GM23338 (cell line): ENCODE data around the gene LONRF2. TPM values are rescaled to one million over a fixed set of nuclear protein-coding genes. Genes with fewer than 3 reads are reported as not detected.

Experiments used
- ATAC-seq: fragments of 200-7000 bp; cut with Tn5 transposase; 3 replicates; pipeline ENCODE4 v1.9.1; 2020
- DNase-seq: peaks from one replicate; pipeline ENCODE4 v3.0.0-alpha.2; 2015; ENCODE audit warnings: low spot score
- H2AFZ ChIP-seq: fragments of 200-600 bp; sonication (generic); 2 replicates; pipeline ENCODE4 v1.8.0; 2016; ENCODE audit warnings: antibody characterized with exemption, mild to moderate bottlenecking, moderate library complexity
- H3F3A ChIP-seq: fragments of 200-600 bp; sonication (generic); replicated peaks from 2 replicates; pipeline ENCODE4 v1.8.0; 2017; ENCODE audit warnings: antibody characterized with exemption, mixed run types, low read depth
- H3K27ac ChIP-seq: fragments of 200-600 bp; sonication (generic); 2 replicates; pipeline ENCODE4 v1.6.1; 2016; ENCODE audit warnings: low read depth
- H3K27me3 ChIP-seq: fragments of 200-600 bp; sonication (generic); 2 replicates; pipeline ENCODE4 v1.8.0; 2016; ENCODE audit warnings: mild to moderate bottlenecking, mixed run types, moderate library complexity; ENCODE audit not compliant: insufficient read depth
- H3K36me3 ChIP-seq: fragments of 200-600 bp; sonication (generic); 2 replicates; pipeline ENCODE4 v1.8.0; 2016; ENCODE audit warnings: mild to moderate bottlenecking; ENCODE audit not compliant: insufficient read depth
- H3K4me1 ChIP-seq: fragments of 200-600 bp; sonication (generic); 2 replicates; pipeline ENCODE4 v1.8.0; 2016; ENCODE audit warnings: mild to moderate bottlenecking, moderate library complexity; ENCODE audit not compliant: insufficient read depth
- H3K4me2 ChIP-seq: fragments of 200-600 bp; sonication (generic); 2 replicates; pipeline ENCODE4 v1.7.1; 2017; ENCODE audit warnings: mixed run types
- H3K4me3 ChIP-seq: fragments of 200-600 bp; sonication (generic); 2 replicates; pipeline ENCODE4 v1.6.1; 2016; ENCODE audit warnings: mixed run types
- H3K79me2 ChIP-seq: fragments of 200-600 bp; sonication (generic); replicated peaks from 2 replicates; pipeline ENCODE4 v1.8.0; 2017; ENCODE audit warnings: mild to moderate bottlenecking; ENCODE audit not compliant: insufficient read depth
- H3K9me2 ChIP-seq: fragments of 200-600 bp; sonication (generic); 2 replicates; pipeline ENCODE4 v1.8.0; 2017; ENCODE audit not compliant: insufficient read depth
- H4K20me1 ChIP-seq: fragments of 200-600 bp; sonication (generic); replicated peaks from 2 replicates; pipeline ENCODE4 v1.8.0; 2017; ENCODE audit warnings: mild to moderate bottlenecking; ENCODE audit not compliant: insufficient read depth
- H3K27ac Mint-ChIP-seq: 2 replicates; pipeline ENCODE4 v1.8.0; 2020; ENCODE audit warnings: inconsistent platforms, mild to moderate bottlenecking, moderate library complexity, mixed read lengths
- H3K27me3 Mint-ChIP-seq: 3 replicates; pipeline ENCODE4 v1.8.0; 2022; ENCODE audit warnings: low read depth, mild to moderate bottlenecking, moderate library complexity, mixed read lengths, inconsistent platforms; ENCODE audit not compliant: insufficient read depth, poor library complexity
- H3K36me3 Mint-ChIP-seq: 3 replicates; pipeline ENCODE4 v1.8.0; 2021; ENCODE audit warnings: low read depth, mild to moderate bottlenecking, inconsistent platforms, moderate library complexity, mixed read lengths
- H3K4me1 Mint-ChIP-seq: 3 replicates; pipeline ENCODE4 v1.8.0; 2020; ENCODE audit warnings: mild to moderate bottlenecking, inconsistent platforms, mixed read lengths
- H3K4me3 Mint-ChIP-seq: 3 replicates; pipeline ENCODE4 v1.8.0; 2021; ENCODE audit warnings: moderate library complexity, mild to moderate bottlenecking, inconsistent platforms, mixed read lengths
- H3K9me3 Mint-ChIP-seq: 3 replicates; pipeline ENCODE4 v1.8.0; 2020; ENCODE audit warnings: moderate library complexity, mild to moderate bottlenecking, inconsistent platforms, mixed read lengths
- CREB1 ChIP-seq: fragments of 250-450 bp; sonication (Bioruptor Pico); IDR thresholded peaks from 2 replicates; pipeline ENCODE4 v1.5.0; 2020; ENCODE audit warnings: low read depth, mild to moderate bottlenecking, moderate library complexity
- ETS1 ChIP-seq: IDR thresholded peaks from 2 replicates; pipeline ENCODE4 v1.6.1; 2016; ENCODE audit warnings: antibody characterized with exemption
- EZH2 ChIP-seq: fragments of 200-600 bp; sonication (generic); IDR thresholded peaks from one replicate; pipeline ENCODE4 v1.8.0; 2017; ENCODE audit warnings: antibody characterized with exemption, mild to moderate bottlenecking, low read depth; ENCODE audit not compliant: unreplicated experiment
- EZH2phosphoT487 ChIP-seq: fragments of 200-600 bp; sonication (generic); IDR thresholded peaks from one replicate; pipeline ENCODE4 v1.8.1; 2018; ENCODE audit warnings: antibody characterized with exemption; ENCODE audit not compliant: unreplicated experiment
- JUNB ChIP-seq: IDR thresholded peaks from one replicate; pipeline ENCODE4 v1.6.1; 2016; ENCODE audit warnings: antibody characterized with exemption; ENCODE audit not compliant: unreplicated experiment
- NANOG ChIP-seq: IDR thresholded peaks from 2 replicates; pipeline ENCODE4 v1.6.1; 2016; ENCODE audit warnings: antibody characterized with exemption, borderline replicate concordance
- POLR2AphosphoS5 ChIP-seq: IDR thresholded peaks from 2 replicates; pipeline ENCODE4 v1.6.1; 2016; ENCODE audit warnings: antibody characterized with exemption, low read depth
- STAT1 ChIP-seq: IDR thresholded peaks from one replicate; pipeline ENCODE4 v1.6.1; 2016; ENCODE audit warnings: antibody characterized with exemption; ENCODE audit not compliant: unreplicated experiment
- ZNF114 ChIP-seq: fragments of 250-450 bp; sonication (Bioruptor Pico); IDR thresholded peaks from 2 replicates; pipeline ENCODE4 v1.5.0; 2020; ENCODE audit warnings: mild to moderate bottlenecking, moderate library complexity
- ZNF331 ChIP-seq: fragments of 250-450 bp; sonication (Bioruptor Pico); IDR thresholded peaks from 2 replicates; pipeline ENCODE4 v1.5.0; 2020; ENCODE audit warnings: low read depth, mild to moderate bottlenecking, moderate library complexity
- polyA plus RNA-seq: library from polyadenylated mRNA; unstranded; fragments of >200 nt; fragmentation: Nextera tagmentation; extraction: Ambion mirVana; gene quantifications from 2 replicates; pipeline ENCODE4 v1.2.1, GENCODE V29; 2016
- total RNA-seq: library from RNA; depleted of rRNA; stranded (reverse); fragments of >200 nt; shearing (Covaris generic); gene quantifications from 2 replicates; pipeline ENCODE4 v1.2.3, GENCODE V29; 2014
- TF ChIP-seq, protein P1 (sequence below): IDR thresholded peaks from one replicate; pipeline ENCODE4 v1.6.1; 2018; ENCODE audit warnings: antibody characterized with exemption; ENCODE audit not compliant: unreplicated experiment
- TF ChIP-seq, protein P2 (sequence below): fragments of 250-450 bp; sonication (Bioruptor Pico); IDR thresholded peaks from 2 replicates; pipeline ENCODE4 v1.5.0; 2020; ENCODE audit warnings: mild to moderate bottlenecking, moderate library complexity
- TF ChIP-seq, protein P3 (sequence below), 2 experiments: fragments of 200-600 bp in 1 of 2; sonication (generic) in 1 of 2; conservative IDR thresholded peaks; 2 replicates each; pipeline versions ENCODE4 v1.5.1 to v1.6.1; 2016 to 2017; ENCODE audit warnings: antibody characterized with exemption in 2 of 2, low read depth in 2 of 2, mild to moderate bottlenecking in 2 of 2, moderate library complexity in 1 of 2

LONRF2 gene
- total and polyA plus RNA-seq, 2 experiments from 2014 or later = 0.05 to 0.24 TPM

- Histone ChIP-seq H4K20me1 (no peaks in the 10 kb centered on the region), H3K4me1 (peaks cover 3% of the 10 kb centered on the region), H3K9me2 (peaks cover 7% of the 10 kb centered on the region; the same call in 1 of the 2 replicates), H3K4me3 (no peak overlapping the region), H3F3A (no peaks in the 10 kb centered on the region), H3K4me2 (no peak overlapping the region), H3K36me3 (no peaks in the 10 kb centered on the region), H3K27me3 (no peaks in the 10 kb centered on the region), H3K79me2 (no peaks in the 10 kb centered on the region), H3K27ac (no peak overlapping the region), H2AFZ (no peak overlapping the region)
- H3K27ac Mint-ChIP-seq = no peak overlapping the region
- TF ChIP-seq ZNF331 (CRISPR knock-in tag) = no peak
- TF ChIP-seq, protein P1, sequence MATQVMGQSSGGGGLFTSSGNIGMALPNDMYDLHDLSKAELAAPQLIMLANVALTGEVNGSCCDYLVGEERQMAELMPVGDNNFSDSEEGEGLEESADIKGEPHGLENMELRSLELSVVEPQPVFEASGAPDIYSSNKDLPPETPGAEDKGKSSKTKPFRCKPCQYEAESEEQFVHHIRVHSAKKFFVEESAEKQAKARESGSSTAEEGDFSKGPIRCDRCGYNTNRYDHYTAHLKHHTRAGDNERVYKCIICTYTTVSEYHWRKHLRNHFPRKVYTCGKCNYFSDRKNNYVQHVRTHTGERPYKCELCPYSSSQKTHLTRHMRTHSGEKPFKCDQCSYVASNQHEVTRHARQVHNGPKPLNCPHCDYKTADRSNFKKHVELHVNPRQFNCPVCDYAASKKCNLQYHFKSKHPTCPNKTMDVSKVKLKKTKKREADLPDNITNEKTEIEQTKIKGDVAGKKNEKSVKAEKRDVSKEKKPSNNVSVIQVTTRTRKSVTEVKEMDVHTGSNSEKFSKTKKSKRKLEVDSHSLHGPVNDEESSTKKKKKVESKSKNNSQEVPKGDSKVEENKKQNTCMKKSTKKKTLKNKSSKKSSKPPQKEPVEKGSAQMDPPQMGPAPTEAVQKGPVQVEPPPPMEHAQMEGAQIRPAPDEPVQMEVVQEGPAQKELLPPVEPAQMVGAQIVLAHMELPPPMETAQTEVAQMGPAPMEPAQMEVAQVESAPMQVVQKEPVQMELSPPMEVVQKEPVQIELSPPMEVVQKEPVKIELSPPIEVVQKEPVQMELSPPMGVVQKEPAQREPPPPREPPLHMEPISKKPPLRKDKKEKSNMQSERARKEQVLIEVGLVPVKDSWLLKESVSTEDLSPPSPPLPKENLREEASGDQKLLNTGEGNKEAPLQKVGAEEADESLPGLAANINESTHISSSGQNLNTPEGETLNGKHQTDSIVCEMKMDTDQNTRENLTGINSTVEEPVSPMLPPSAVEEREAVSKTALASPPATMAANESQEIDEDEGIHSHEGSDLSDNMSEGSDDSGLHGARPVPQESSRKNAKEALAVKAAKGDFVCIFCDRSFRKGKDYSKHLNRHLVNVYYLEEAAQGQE = no peak
- TF ChIP-seq ETS1 = no peak
- no peak for TF ChIP-seq JUNB
- no peak for TF ChIP-seq CREB1 (CRISPR knock-in tag)
- no peak for TF ChIP-seq POLR2AphosphoS5
- TF ChIP-seq, protein P2, sequence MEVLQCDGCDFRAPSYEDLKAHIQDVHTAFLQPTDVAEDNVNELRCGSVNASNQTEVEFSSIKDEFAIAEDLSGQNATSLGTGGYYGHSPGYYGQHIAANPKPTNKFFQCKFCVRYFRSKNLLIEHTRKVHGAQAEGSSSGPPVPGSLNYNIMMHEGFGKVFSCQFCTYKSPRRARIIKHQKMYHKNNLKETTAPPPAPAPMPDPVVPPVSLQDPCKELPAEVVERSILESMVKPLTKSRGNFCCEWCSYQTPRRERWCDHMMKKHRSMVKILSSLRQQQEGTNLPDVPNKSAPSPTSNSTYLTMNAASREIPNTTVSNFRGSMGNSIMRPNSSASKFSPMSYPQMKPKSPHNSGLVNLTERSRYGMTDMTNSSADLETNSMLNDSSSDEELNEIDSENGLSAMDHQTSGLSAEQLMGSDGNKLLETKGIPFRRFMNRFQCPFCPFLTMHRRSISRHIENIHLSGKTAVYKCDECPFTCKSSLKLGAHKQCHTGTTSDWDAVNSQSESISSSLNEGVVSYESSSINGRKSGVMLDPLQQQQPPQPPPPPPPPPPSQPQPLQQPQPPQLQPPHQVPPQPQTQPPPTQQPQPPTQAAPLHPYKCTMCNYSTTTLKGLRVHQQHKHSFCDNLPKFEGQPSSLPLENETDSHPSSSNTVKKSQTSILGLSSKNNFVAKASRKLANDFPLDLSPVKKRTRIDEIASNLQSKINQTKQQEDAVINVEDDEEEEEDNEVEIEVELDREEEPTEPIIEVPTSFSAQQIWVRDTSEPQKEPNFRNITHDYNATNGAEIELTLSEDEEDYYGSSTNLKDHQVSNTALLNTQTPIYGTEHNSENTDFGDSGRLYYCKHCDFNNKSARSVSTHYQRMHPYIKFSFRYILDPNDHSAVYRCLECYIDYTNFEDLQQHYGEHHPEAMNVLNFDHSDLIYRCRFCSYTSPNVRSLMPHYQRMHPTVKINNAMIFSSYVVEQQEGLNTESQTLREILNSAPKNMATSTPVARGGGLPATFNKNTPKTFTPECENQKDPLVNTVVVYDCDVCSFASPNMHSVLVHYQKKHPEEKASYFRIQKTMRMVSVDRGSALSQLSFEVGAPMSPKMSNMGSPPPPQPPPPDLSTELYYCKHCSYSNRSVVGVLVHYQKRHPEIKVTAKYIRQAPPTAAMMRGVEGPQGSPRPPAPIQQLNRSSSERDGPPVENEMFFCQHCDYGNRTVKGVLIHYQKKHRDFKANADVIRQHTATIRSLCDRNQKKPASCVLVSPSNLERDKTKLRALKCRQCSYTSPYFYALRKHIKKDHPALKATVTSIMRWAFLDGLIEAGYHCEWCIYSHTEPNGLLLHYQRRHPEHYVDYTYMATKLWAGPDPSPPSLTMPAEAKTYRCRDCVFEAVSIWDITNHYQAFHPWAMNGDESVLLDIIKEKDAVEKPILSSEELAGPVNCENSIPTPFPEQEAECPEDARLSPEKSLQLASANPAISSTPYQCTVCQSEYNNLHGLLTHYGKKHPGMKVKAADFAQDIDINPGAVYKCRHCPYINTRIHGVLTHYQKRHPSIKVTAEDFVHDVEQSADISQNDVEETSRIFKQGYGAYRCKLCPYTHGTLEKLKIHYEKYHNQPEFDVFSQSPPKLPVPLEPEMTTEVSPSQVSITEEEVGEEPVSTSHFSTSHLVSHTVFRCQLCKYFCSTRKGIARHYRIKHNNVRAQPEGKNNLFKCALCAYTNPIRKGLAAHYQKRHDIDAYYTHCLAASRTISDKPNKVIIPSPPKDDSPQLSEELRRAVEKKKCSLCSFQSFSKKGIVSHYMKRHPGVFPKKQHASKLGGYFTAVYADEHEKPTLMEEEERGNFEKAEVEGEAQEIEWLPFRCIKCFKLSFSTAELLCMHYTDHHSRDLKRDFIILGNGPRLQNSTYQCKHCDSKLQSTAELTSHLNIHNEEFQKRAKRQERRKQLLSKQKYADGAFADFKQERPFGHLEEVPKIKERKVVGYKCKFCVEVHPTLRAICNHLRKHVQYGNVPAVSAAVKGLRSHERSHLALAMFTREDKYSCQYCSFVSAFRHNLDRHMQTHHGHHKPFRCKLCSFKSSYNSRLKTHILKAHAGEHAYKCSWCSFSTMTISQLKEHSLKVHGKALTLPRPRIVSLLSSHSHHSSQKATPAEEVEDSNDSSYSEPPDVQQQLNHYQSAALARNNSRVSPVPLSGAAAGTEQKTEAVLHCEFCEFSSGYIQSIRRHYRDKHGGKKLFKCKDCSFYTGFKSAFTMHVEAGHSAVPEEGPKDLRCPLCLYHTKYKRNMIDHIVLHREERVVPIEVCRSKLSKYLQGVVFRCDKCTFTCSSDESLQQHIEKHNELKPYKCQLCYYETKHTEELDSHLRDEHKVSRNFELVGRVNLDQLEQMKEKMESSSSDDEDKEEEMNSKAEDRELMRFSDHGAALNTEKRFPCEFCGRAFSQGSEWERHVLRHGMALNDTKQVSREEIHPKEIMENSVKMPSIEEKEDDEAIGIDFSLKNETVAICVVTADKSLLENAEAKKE (CRISPR knock-in tag) = no peak
- no peak for TF ChIP-seq ZNF114 (CRISPR knock-in tag)
- TF ChIP-seq EZH2phosphoT487 = no peak
- TF ChIP-seq, protein P3, sequence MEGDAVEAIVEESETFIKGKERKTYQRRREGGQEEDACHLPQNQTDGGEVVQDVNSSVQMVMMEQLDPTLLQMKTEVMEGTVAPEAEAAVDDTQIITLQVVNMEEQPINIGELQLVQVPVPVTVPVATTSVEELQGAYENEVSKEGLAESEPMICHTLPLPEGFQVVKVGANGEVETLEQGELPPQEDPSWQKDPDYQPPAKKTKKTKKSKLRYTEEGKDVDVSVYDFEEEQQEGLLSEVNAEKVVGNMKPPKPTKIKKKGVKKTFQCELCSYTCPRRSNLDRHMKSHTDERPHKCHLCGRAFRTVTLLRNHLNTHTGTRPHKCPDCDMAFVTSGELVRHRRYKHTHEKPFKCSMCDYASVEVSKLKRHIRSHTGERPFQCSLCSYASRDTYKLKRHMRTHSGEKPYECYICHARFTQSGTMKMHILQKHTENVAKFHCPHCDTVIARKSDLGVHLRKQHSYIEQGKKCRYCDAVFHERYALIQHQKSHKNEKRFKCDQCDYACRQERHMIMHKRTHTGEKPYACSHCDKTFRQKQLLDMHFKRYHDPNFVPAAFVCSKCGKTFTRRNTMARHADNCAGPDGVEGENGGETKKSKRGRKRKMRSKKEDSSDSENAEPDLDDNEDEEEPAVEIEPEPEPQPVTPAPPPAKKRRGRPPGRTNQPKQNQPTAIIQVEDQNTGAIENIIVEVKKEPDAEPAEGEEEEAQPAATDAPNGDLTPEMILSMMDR (conservative IDR thresholded peaks at IDR 0.05; ENCODE audit: low read depth in 2 of 2) = no peak
- no peak for TF ChIP-seq NANOG
- TF ChIP-seq STAT1 = no peak
- no peak for TF ChIP-seq EZH2
- peaks cover 6% of the 10 kb centered on the region for H3K9me3 Mint-ChIP-seq
- H3K4me3 Mint-ChIP-seq = no peak overlapping the region
- peaks cover 7% of the 10 kb centered on the region for H3K27me3 Mint-ChIP-seq
- peaks cover 5% of the 10 kb centered on the region; the same call in 2 of the 3 replicates for H3K4me1 Mint-ChIP-seq
- ATAC-seq (no peak), DNase-seq (no peak)
- H3K36me3 Mint-ChIP-seq = no peaks in the 10 kb centered on the region
These were observed 47.1 kb downstream of the LONRF2 start for GRCh38 chr2:100275200-100275589.
